Adrenal gland (tissue), 12 donors: ENCODE measurements around the gene RPL28. TPM values are rescaled to one million over a fixed set of nuclear protein-coding genes. Genes with fewer than 3 reads are reported as not detected.
"Not testable (repeated sequence)": the region's sequence is repeated elsewhere in the genome, so short reads cannot be mapped to it uniquely, and the experiment has no call there.

Experiments
- DNase-seq, 7 donors: peaks; one replicate each; pipeline ENCODE4 v3.0.0-alpha.2; 2019 to 2020
- H3K27ac ChIP-seq, 5 donors: fragments of 200-600 bp; sonication (generic) in 4 of 5; 1 replicate in 3 of 5; 2 replicates in 2 of 5; pipeline versions ENCODE4 v1.5.1 to v1.8.0; 2016 to 2020; ENCODE audit warnings: mild to moderate bottlenecking in 1 of 5
- H3K27me3 ChIP-seq: fragments of 200-600 bp; 2 replicates; pipeline ENCODE4 v1.8.0; 2021
- H3K36me3 ChIP-seq, 2 donors: fragments of 200-600 bp; replicated peaks in 1 of 2; 1 replicate in 1 of 2; 2 replicates in 1 of 2; pipeline versions ENCODE4 v1.5.1 to v1.8.0; 2018 to 2022
- H3K4me1 ChIP-seq, 2 donors: fragments of 200-600 bp; replicated peaks in 1 of 2; 1 replicate in 1 of 2; 2 replicates in 1 of 2; pipeline versions ENCODE4 v1.5.1 to v1.8.0; 2018 to 2021
- H3K4me3 ChIP-seq, 4 donors: fragments of 200-600 bp; sonication (generic) in 3 of 4; one replicate each; pipeline ENCODE4 v1.5.1; 2016 to 2018
- H3K9me3 ChIP-seq, 3 donors: fragments of 200-600 bp; sonication (generic) in 1 of 3; replicated peaks in 1 of 3; 1 replicate in 2 of 3; 2 replicates in 1 of 3; pipeline versions ENCODE4 v1.5.1 to v1.8.0; 2016 to 2021
- CTCF ChIP-seq, 6 experiments: fragments of 450-650 bp in 4 of 6; fragments of 200-600 bp in 2 of 6; sonication (generic) in 1 of 6; IDR thresholded peaks; 1 replicate in 5 of 6; 2 replicates in 1 of 6; pipeline versions ENCODE4 v1.5.1 to v1.8.0; 2016 to 2021; ENCODE audit warnings: antibody characterized with exemption in 6 of 6, mild to moderate bottlenecking in 2 of 6, moderate library complexity in 1 of 6
- POLR2A ChIP-seq, 2 donors: fragments of 450-650 bp; IDR thresholded peaks; one replicate each; pipeline ENCODE4 v1.6.1; 2017; ENCODE audit warnings: antibody characterized with exemption in 2 of 2, mild to moderate bottlenecking in 2 of 2, moderate library complexity in 1 of 2
- WGBS, 4 donors: extraction: QIAGEN DNeasy Blood & Tissue Kit in 2 of 4; methylation state at CpG; one replicate each; pipeline versions ENCODE4 v1.1.5 to v1.1.7; 2013 to 2017; 5-methylcytosine and 5-hydroxymethylcytosine counted together
- intact Hi-C, 2 donors: fragments of 100-400 bp; cut with DNase I; formaldehyde crosslinking; loops; one replicate each; pipeline versions ENCODE4 v1.14.1 to v1.15.0; 2022 to 2023
- polyA plus RNA-seq, 3 donors: library from polyadenylated mRNA; stranded (reverse); fragments of 200-250 nt in 2 of 3; fragments of 350-450 nt in 1 of 3; fragmentation: Illumina TruSeq in 1 of 3; extraction: RNeasy Lipid Tissue Mini Kit (QIAGEN cat#74804) in 1 of 3; gene quantifications; one replicate each; pipeline ENCODE4 v1.2.3, GENCODE V29; 2013 to 2014
- total RNA-seq, 9 donors: library from RNA; depleted of rRNA in 4 of 9; stranded (reverse); fragments of >200 nt in 4 of 9; fragments of 120-200 nt in 1 of 9; fragmentation: NEBNext Ultra II Directional in 1 of 9; extraction: Animal tissue kit (Norgen Biotek cat#: 25700) in 1 of 9; gene quantifications; one replicate each; pipeline versions ENCODE4 v1.1.0 to v1.2.4, GENCODE V29; 2013 to 2023
- donor health status: healthy with polysubstance abuse.
- donor health status: Bipolar disorder and iron deficiency.
- donor health status: DM: yes; HTN: yes; CAD: no.
- donor health status: DM: no; HTN: no; CAD: no.
- donor health status: DM: no; HTN: no; CAD: no.
- donor health status: DM: yes; HTN: yes; CAD: no.

The RPL28 gene
- total and polyA plus RNA-seq, 12 donors: 194 to 2,804 (median 1,045) TPM

GRCh38 chr19:55407550-55407799 lies 21.7 kb downstream of the RPL28 start, which contains the start of gene UBE2S:
UBE2S (minus strand) TSS chr19:55407788; CDS start chr19:55407589, 199 bp downstream.
- H3K27me3 ChIP-seq, H3K9me3 ChIP-seq, intact Hi-C loops: not testable (repeated sequence)
- Histone ChIP-seq H3K36me3 (peaks cover 0 to 24% of the 10 kb centered on the region in 2 donors), H3K4me3 (peak within 1 kb of the TSS in 3 of 4 donors; percentile 49 to 90 (median 71)), H3K4me1 (peaks cover 6 to 24% of the 10 kb centered on the region in 2 donors), H3K27ac (peak within 1 kb of the TSS; percentile 89 to 100 (median 96))
- peak in 1 of 7 donors; percentile 51 for DNase-seq
- WGBS, 4 donors: 2 to 3% (median 2%) methylated on average over 15 to 36 of the region's 36 CpGs; no CpG with 5 or more reads in 1 of the 4 donors
- peak; percentile 92 to 97 for TF ChIP-seq POLR2A (IDR thresholded peaks at IDR 0.05)

GRCh38 chr19:55407800-55408532 lies 22.2 kb downstream of the RPL28 start:
- WGBS, 4 donors: 0 to 1% (median 1%) methylated on average over 50 to 72 of the region's 72 CpGs
- Histone ChIP-seq H3K27me3 (no peaks in the 10 kb centered on the region), H3K27ac (peak overlapping the region; percentile 89 to 100 (median 96)), H3K9me3 (no peaks in the 10 kb centered on the region), H3K4me3 (peak overlapping the region in 3 of 4 donors; percentile 49 to 90 (median 71)), H3K4me1 (peaks cover 6 to 24% of the 10 kb centered on the region in 2 donors), H3K36me3 (peaks cover 0 to 19% of the 10 kb centered on the region in 2 donors)
- TF ChIP-seq CTCF (IDR thresholded peaks at IDR 0.05): no peak
- TF ChIP-seq POLR2A (IDR thresholded peaks at IDR 0.05): peak in 1 of 2 donors; percentile 12
- peak; percentile 98 to 100 (median 99) for DNase-seq
- intact Hi-C loops: no loop called here

- H3K36me3 ChIP-seq: peaks cover 0 to 14% of the 10 kb centered on the region in 2 donors
- no peaks in the 10 kb centered on the region for H3K9me3 ChIP-seq
- peak overlapping the region in 4 of 5 donors; percentile 30 to 99 (median 84) for H3K27ac ChIP-seq
- intact Hi-C loops: no loop called here
- 49 to 63% (median 51%) methylated on average over 6 to 9 of the region's 9 CpGs for whole genome bisulfite sequencing, 4 donors
- no peaks in the 10 kb centered on the region for H3K27me3 ChIP-seq
- no peak for TF ChIP-seq POLR2A (IDR thresholded peaks at IDR 0.05)
- H3K4me3 ChIP-seq: peak overlapping the region in 3 of 4 donors; percentile 3 to 47 (median 35)
- DNase-seq: no peak
- peaks cover 6 to 24% of the 10 kb centered on the region in 2 donors for H3K4me1 ChIP-seq
These were observed 22.8 kb downstream of the RPL28 start for GRCh38 chr19:55408533-55408872.

- H3K27me3 ChIP-seq, DNase-seq, intact Hi-C loops, H3K36me3 ChIP-seq, H3K4me3 ChIP-seq, H3K9me3 ChIP-seq, H3K27ac ChIP-seq: not testable (repeated sequence)
- peaks cover 6 to 24% of the 10 kb centered on the region in 2 donors for H3K4me1 ChIP-seq
- WGBS, 4 donors: 94 to 98% (median 97%) methylated on average over 8 of the region's 8 CpGs
These were observed 23.4 kb downstream of the RPL28 start for GRCh38 chr19:55409179-55409578.

- H3K27ac ChIP-seq: no peak overlapping the region
- peaks cover 0 to 8% of the 10 kb centered on the region in 2 donors for H3K36me3 ChIP-seq
- H3K27me3 ChIP-seq: no peaks in the 10 kb centered on the region
- WGBS, 4 donors: 94 to 97% (median 96%) methylated on average over 2 of the region's 2 CpGs
- TF ChIP-seq CTCF (IDR thresholded peaks at IDR 0.05) (no peak), POLR2A (IDR thresholded peaks at IDR 0.05) (no peak)
- H3K4me1 ChIP-seq: peaks cover 6 to 24% of the 10 kb centered on the region in 2 donors
- intact Hi-C loops: loop anchor here (10.0 kb wide), 2 partner anchors 115 to 265 kb away; partner anchors contain the start of gene TNNT1 (in 1 of the 2)
- no peaks in the 10 kb centered on the region for H3K9me3 ChIP-seq
- DNase-seq: no peak
- H3K4me3 ChIP-seq: no peak overlapping the region
These were observed 24.4 kb downstream of the RPL28 start for GRCh38 chr19:55410168-55410567.
